Thoracic aorta (tissue), 2 donors: Measurements from ENCODE around the gene SLC35F3. TPM values are rescaled to one million over a fixed set of nuclear protein-coding genes. Genes with fewer than 3 reads are reported as not detected.

Experiments used
- ATAC-seq: fragments of 150-250 bp; one replicate; pipeline ENCODE4 v1.8.0; 2017; ENCODE audit warnings: low read depth; ENCODE audit not compliant: insufficient number of reproducible peaks, low FRiP score
- DNase-seq: peaks from one replicate; pipeline ENCODE4 v3.0.0-alpha.2; 2020; ENCODE audit warnings: low spot score
- H3K27ac ChIP-seq, 2 donors: fragments of 200-600 bp; sonication (generic); 1 replicate in 1 of 2; 2 replicates in 1 of 2; pipeline ENCODE4 v1.5.1; 2016; ENCODE audit warnings: mild to moderate bottlenecking in 2 of 2, moderate library complexity in 2 of 2
- H3K27me3 ChIP-seq: fragments of 200-600 bp; sonication (generic); replicated peaks from 2 replicates; pipeline ENCODE4 v1.6.0; 2016; ENCODE audit warnings: mild to moderate bottlenecking; ENCODE audit not compliant: insufficient read depth
- H3K36me3 ChIP-seq: fragments of 200-600 bp; sonication (generic); one replicate; pipeline ENCODE4 v1.5.1; 2016
- H3K4me1 ChIP-seq, 2 donors: fragments of 200-600 bp; sonication (generic); 1 replicate in 1 of 2; 2 replicates in 1 of 2; pipeline versions ENCODE4 v1.5.1 to v1.6.0; 2016; ENCODE audit warnings: low read depth in 2 of 2, mild to moderate bottlenecking in 1 of 2; ENCODE audit not compliant: control insufficient read depth in 1 of 2
- H3K4me3 ChIP-seq: fragments of 200-600 bp; sonication (generic); 2 replicates; pipeline ENCODE4 v1.5.1; 2016; ENCODE audit warnings: mild to moderate bottlenecking
- H3K9me3 ChIP-seq: fragments of 200-600 bp; sonication (generic); 2 replicates; pipeline ENCODE4 v1.5.1; 2016
- CTCF ChIP-seq: fragments of 200-600 bp; sonication (generic); IDR thresholded peaks from one replicate; pipeline ENCODE4 v1.5.1; 2019; ENCODE audit warnings: antibody characterized with exemption
- total RNA-seq, 2 donors: library from RNA; depleted of rRNA; stranded (reverse); fragments of >200 nt; gene quantifications; one replicate each; pipeline versions ENCODE4 v1.1.0 to v1.2.3, GENCODE V29; 2016

The SLC35F3 gene
- total RNA-seq, 2 donors from 2014 or later = not detected

- no peaks in the 10 kb centered on the region for H3K4me1 ChIP-seq
These were observed 34.0 kb downstream of the SLC35F3 start for GRCh38 chr1:233938476-233938875.

GRCh38 chr1:233939451-233939850, 35.0 kb downstream of the SLC35F3 start:
- no peak for DNase-seq
- no peak for TF ChIP-seq CTCF
- Histone ChIP-seq H3K4me1 (no peaks in the 10 kb centered on the region), H3K4me3 (no peak overlapping the region), H3K27me3 (no peaks in the 10 kb centered on the region), H3K27ac (no peak overlapping the region), H3K36me3 (no peaks in the 10 kb centered on the region), H3K9me3 (no peaks in the 10 kb centered on the region)
- no peak for ATAC-seq

More at GRCh38 chr1:233938476-233938875, 34.0 kb downstream of the SLC35F3 start:
- DNase-seq (no peak), ATAC-seq (no peak)
- no peak for TF ChIP-seq CTCF
- Histone ChIP-seq H3K9me3 (no peaks in the 10 kb centered on the region), H3K4me3 (no peak overlapping the region), H3K36me3 (no peaks in the 10 kb centered on the region), H3K27ac (no peak overlapping the region), H3K27me3 (no peaks in the 10 kb centered on the region)

GRCh38 chr1:233940908-233941307, 36.4 kb downstream of the SLC35F3 start:
- Histone ChIP-seq H3K9me3 (no peaks in the 10 kb centered on the region), H3K36me3 (no peaks in the 10 kb centered on the region), H3K27me3 (no peaks in the 10 kb centered on the region), H3K4me1 (no peaks in the 10 kb centered on the region), H3K27ac (no peak overlapping the region), H3K4me3 (no peak overlapping the region)
- ATAC-seq (no peak), DNase-seq (no peak)
- TF ChIP-seq CTCF = no peak

- DNase-seq (no peak), ATAC-seq (no peak)
- no peak for TF ChIP-seq CTCF
- H3K36me3 ChIP-seq = no peaks in the 10 kb centered on the region
- H3K27ac ChIP-seq = no peak overlapping the region
- H3K9me3 ChIP-seq = no peaks in the 10 kb centered on the region
- H3K4me3 ChIP-seq = no peak overlapping the region
- no peaks in the 10 kb centered on the region for H3K27me3 ChIP-seq
- H3K4me1 ChIP-seq = no peaks in the 10 kb centered on the region
These were observed 40.1 kb downstream of the SLC35F3 start for GRCh38 chr1:233944601-233945000.

- no peak overlapping the region for H3K27ac ChIP-seq
- TF ChIP-seq CTCF = no peak
- no peak overlapping the region for H3K4me3 ChIP-seq
- ATAC-seq (no peak), DNase-seq (no peak)
- H3K9me3 ChIP-seq = no peaks in the 10 kb centered on the region
- no peaks in the 10 kb centered on the region for H3K36me3 ChIP-seq
- H3K4me1 ChIP-seq = no peaks in the 10 kb centered on the region
- H3K27me3 ChIP-seq = no peaks in the 10 kb centered on the region
These were observed 41.1 kb downstream of the SLC35F3 start for GRCh38 chr1:233945573-233945972.
